ENCODE results near the gene POU2F2. TPM values are rescaled to one million over a fixed set of nuclear protein-coding genes. Genes with fewer than 3 reads are reported as not detected.

The POU2F2 gene
- total and polyA plus RNA-seq, 2 experiments from 2014 or later, result 1.5 to 3.0 TPM

- Histone ChIP-seq H3K79me2 (ENCODE audit: insufficient read depth) (no peaks in the 10 kb centered on the region), H3K27me3 (replicated peaks; ENCODE audit: insufficient read depth) (peaks cover 7% of the 10 kb centered on the region; the same call in 1 of the 2 replicates), H2AFZ (no peak overlapping the region), H3K27ac (no peak overlapping the region), H3F3A (ENCODE audit: insufficient read depth) (no peaks in the 10 kb centered on the region), H3K36me3 (ENCODE audit: low read depth) (no peaks in the 10 kb centered on the region), H3K9me3 (ENCODE audit: low read depth) (no peaks in the 10 kb centered on the region), H3K9ac (no peak overlapping the region), H4K20me1 (ENCODE audit: insufficient read depth) (no peaks in the 10 kb centered on the region), H3K4me1 (ENCODE audit: insufficient read depth) (no peaks in the 10 kb centered on the region), H3K9me2 (ENCODE audit: insufficient read depth) (no peaks in the 10 kb centered on the region), H3K4me3 (no peak overlapping the region), H3K4me2 (ENCODE audit: unreplicated experiment) (no peak overlapping the region)
- DNase-seq, result no peak
- in situ Hi-C loops (cut with MboI), result no loop called here
- TF ChIP-seq EZH2phosphoT487 (IDR thresholded peaks at IDR 0.05; ENCODE audit: insufficient read depth, low read depth), result no peak
- TF ChIP-seq EZH2 (IDR thresholded peaks at IDR 0.05; ENCODE audit: insufficient read depth, poor library complexity, severe bottlenecking), result no peak
- WGBS, 2 experiments (ENCODE audit: low coverage in 1 of 2, low lambda C conversion rate in 2 of 2, missing lambda C conversion rate in 2 of 2), result 26 to 36% methylated on average over 3 of the region's 3 CpGs
Observed at GRCh38 chr19:42168206-42168605, 36.0 kb upstream of the POU2F2 start.

GRCh38 chr19:42166316-42166715 lies 34.1 kb upstream of the POU2F2 start:
- Histone ChIP-seq H3K4me3 (no peak overlapping the region), H3K9ac (no peak overlapping the region), H3K36me3 (ENCODE audit: low read depth) (no peaks in the 10 kb centered on the region), H3K4me1 (ENCODE audit: insufficient read depth) (no peaks in the 10 kb centered on the region), H2AFZ (no peak overlapping the region), H3F3A (ENCODE audit: insufficient read depth) (no peaks in the 10 kb centered on the region), H3K79me2 (ENCODE audit: insufficient read depth) (no peaks in the 10 kb centered on the region), H3K9me3 (ENCODE audit: low read depth) (no peaks in the 10 kb centered on the region), H3K27ac (no peak overlapping the region), H3K4me2 (ENCODE audit: unreplicated experiment) (no peak overlapping the region), H4K20me1 (ENCODE audit: insufficient read depth) (no peaks in the 10 kb centered on the region), H3K9me2 (ENCODE audit: insufficient read depth) (no peaks in the 10 kb centered on the region), H3K27me3 (replicated peaks; ENCODE audit: insufficient read depth) (peaks cover 16% of the 10 kb centered on the region; the same call in 1 of the 2 replicates)
- in situ Hi-C loops (cut with MboI), result no loop called here
- no peak for DNase-seq
- TF ChIP-seq EZH2 (IDR thresholded peaks at IDR 0.05; ENCODE audit: insufficient read depth, poor library complexity, severe bottlenecking) (no peak), EZH2phosphoT487 (IDR thresholded peaks at IDR 0.05; ENCODE audit: insufficient read depth, low read depth) (no peak)
- 37 to 42% methylated on average over 7 of the region's 7 CpGs for WGBS, 2 experiments (ENCODE audit: low coverage in 1 of 2, low lambda C conversion rate in 2 of 2, missing lambda C conversion rate in 2 of 2)

- Histone ChIP-seq H3K9me3 (ENCODE audit: low read depth) (no peaks in the 10 kb centered on the region), H3K4me1 (ENCODE audit: insufficient read depth) (no peaks in the 10 kb centered on the region), H3K4me3 (no peak overlapping the region), H3K4me2 (ENCODE audit: unreplicated experiment) (no peak overlapping the region), H3K27me3 (replicated peaks; ENCODE audit: insufficient read depth) (peaks cover 27% of the 10 kb centered on the region), H3K9me2 (ENCODE audit: insufficient read depth) (no peaks in the 10 kb centered on the region), H3K9ac (no peak overlapping the region), H3F3A (ENCODE audit: insufficient read depth) (no peaks in the 10 kb centered on the region), H2AFZ (no peak overlapping the region), H3K79me2 (ENCODE audit: insufficient read depth) (no peaks in the 10 kb centered on the region), H3K27ac (no peak overlapping the region), H4K20me1 (ENCODE audit: insufficient read depth) (no peaks in the 10 kb centered on the region), H3K36me3 (ENCODE audit: low read depth) (no peaks in the 10 kb centered on the region)
- no peak for DNase-seq
- TF ChIP-seq EZH2phosphoT487 (IDR thresholded peaks at IDR 0.05; ENCODE audit: insufficient read depth, low read depth) (no peak), EZH2 (IDR thresholded peaks at IDR 0.05; ENCODE audit: insufficient read depth, poor library complexity, severe bottlenecking) (no peak)
- 41% methylated on average over 2 of the region's 2 CpGs for WGBS, 2 experiments (ENCODE audit: low coverage in 1 of 2, low lambda C conversion rate in 2 of 2, missing lambda C conversion rate in 2 of 2)
- in situ Hi-C loops (cut with MboI), result no loop called here
Observed at GRCh38 chr19:42165146-42165545, 32.9 kb upstream of the POU2F2 start.

- Histone ChIP-seq H3K9ac (no peak overlapping the region), H2AFZ (no peak overlapping the region), H4K20me1 (ENCODE audit: insufficient read depth) (no peaks in the 10 kb centered on the region), H3K4me1 (ENCODE audit: insufficient read depth) (no peaks in the 10 kb centered on the region), H3K27me3 (replicated peaks; ENCODE audit: insufficient read depth) (peaks cover 42% of the 10 kb centered on the region), H3F3A (ENCODE audit: insufficient read depth) (no peaks in the 10 kb centered on the region), H3K36me3 (ENCODE audit: low read depth) (no peaks in the 10 kb centered on the region), H3K9me3 (ENCODE audit: low read depth) (no peaks in the 10 kb centered on the region), H3K9me2 (ENCODE audit: insufficient read depth) (no peaks in the 10 kb centered on the region), H3K4me3 (no peak overlapping the region), H3K79me2 (ENCODE audit: insufficient read depth) (no peaks in the 10 kb centered on the region), H3K27ac (no peak overlapping the region), H3K4me2 (ENCODE audit: unreplicated experiment) (no peak overlapping the region)
- TF ChIP-seq EZH2phosphoT487 (IDR thresholded peaks at IDR 0.05; ENCODE audit: insufficient read depth, low read depth) (no peak), EZH2 (IDR thresholded peaks at IDR 0.05; ENCODE audit: insufficient read depth, poor library complexity, severe bottlenecking) (no peak)
- 70 to 77% methylated on average over 20 to 21 of the region's 21 CpGs for WGBS, 2 experiments (ENCODE audit: low coverage in 1 of 2, low lambda C conversion rate in 2 of 2, missing lambda C conversion rate in 2 of 2)
- in situ Hi-C loops (cut with MboI), result no loop called here
- DNase-seq, result no peak
Observed at GRCh38 chr19:42161616-42162263, 29.5 kb upstream of the POU2F2 start.
